ENCODE measurements around the gene PRR5L.
"Not testable (repeated sequence)": the region's sequence is repeated elsewhere in the genome, so short reads cannot be mapped to it uniquely, and the experiment has no call there.

The PRR5L gene

GRCh38 chr11:36485298-36486002 lies 189.4 kb downstream of the PRR5L start:
- in situ Hi-C loops (cut with HindIII; ENCODE audit: low sequenced_read_pairs): no loop called here

GRCh38 chr11:36487619-36488018 lies 191.5 kb downstream of the PRR5L start:
- in situ Hi-C loops (cut with HindIII; ENCODE audit: low sequenced_read_pairs): no loop called here

- in situ Hi-C loops (cut with HindIII; ENCODE audit: low sequenced_read_pairs): no loop called here
Observed at GRCh38 chr11:36488096-36488495, 192.0 kb downstream of the PRR5L start.

GRCh38 chr11:36490026-36490806 lies 194.1 kb downstream of the PRR5L start:
- in situ Hi-C loops (cut with HindIII; ENCODE audit: low sequenced_read_pairs): no loop called here

- in situ Hi-C loops (cut with HindIII; ENCODE audit: low sequenced_read_pairs): no loop called here
Observed at GRCh38 chr11:36492724-36493304, 196.7 kb downstream of the PRR5L start.

- in situ Hi-C loops (cut with HindIII; ENCODE audit: low sequenced_read_pairs): no loop called here
Observed at GRCh38 chr11:36493332-36493731, 197.2 kb downstream of the PRR5L start.

GRCh38 chr11:36498721-36499120 lies 202.6 kb downstream of the PRR5L start:
- in situ Hi-C loops (cut with HindIII; ENCODE audit: low sequenced_read_pairs): no loop called here

- in situ Hi-C loops (cut with HindIII; ENCODE audit: low sequenced_read_pairs): no loop called here
Observed at GRCh38 chr11:36499315-36499714, 203.2 kb downstream of the PRR5L start.

GRCh38 chr11:36500315-36500721 lies 204.2 kb downstream of the PRR5L start:
- in situ Hi-C loops (cut with HindIII; ENCODE audit: low sequenced_read_pairs): no loop called here

- in situ Hi-C loops (cut with HindIII; ENCODE audit: low sequenced_read_pairs): no loop called here
Observed at GRCh38 chr11:36501236-36501635, 205.1 kb downstream of the PRR5L start.

GRCh38 chr11:36507824-36508489 lies 211.9 kb downstream of the PRR5L start:
- in situ Hi-C loops (cut with HindIII; ENCODE audit: low sequenced_read_pairs): no loop called here

GRCh38 chr11:36508743-36509142 lies 212.7 kb downstream of the PRR5L start:
- in situ Hi-C loops (cut with HindIII; ENCODE audit: low sequenced_read_pairs): no loop called here

GRCh38 chr11:36509201-36509639 lies 213.1 kb downstream of the PRR5L start:
- in situ Hi-C loops (cut with HindIII; ENCODE audit: low sequenced_read_pairs): no loop called here

GRCh38 chr11:36509694-36510593 lies 213.9 kb downstream of the PRR5L start, which contains the start of gene TRAF6:
TSS of gene TRAF6 (minus strand) at chr11:36510272. CDS start at chr11:36501515, 8,757 bp downstream.
- in situ Hi-C loops (cut with HindIII; ENCODE audit: low sequenced_read_pairs): no loop called here

- in situ Hi-C loops (cut with HindIII; ENCODE audit: low sequenced_read_pairs): no loop called here
Observed at GRCh38 chr11:36510594-36510942, 214.5 kb downstream of the PRR5L start.

- in situ Hi-C loops (cut with HindIII; ENCODE audit: low sequenced_read_pairs): not testable (repeated sequence)
Observed at GRCh38 chr11:36511062-36511461, 215.0 kb downstream of the PRR5L start.

- in situ Hi-C loops (cut with HindIII; ENCODE audit: low sequenced_read_pairs): no loop called here
Observed at GRCh38 chr11:36512016-36512415, 215.9 kb downstream of the PRR5L start.

- in situ Hi-C loops (cut with HindIII; ENCODE audit: low sequenced_read_pairs): no loop called here
Observed at GRCh38 chr11:36513965-36514364, 217.9 kb downstream of the PRR5L start.
